Adipocyte (in vitro differentiated cells): Measurements from ENCODE around the gene LRRC74A.

Experiments
- DNase-seq: peaks from one replicate; pipeline ENCODE4 v3.0.0-alpha.2; 2015; ENCODE audit warnings: low read depth
- H3K27me3 ChIP-seq: replicated peaks from 2 replicates; pipeline ENCODE4 v1.7.0; 2013; ENCODE audit warnings: mild to moderate bottlenecking, low read length, moderate library complexity; ENCODE audit not compliant: control insufficient read depth, insufficient read depth
- H3K36me3 ChIP-seq: 2 replicates; pipeline ENCODE4 v1.7.0; 2013; ENCODE audit warnings: low read length, mild to moderate bottlenecking, moderate library complexity; ENCODE audit not compliant: control insufficient read depth, insufficient read depth, severe bottlenecking
- H3K4me1 ChIP-seq: 2 replicates; pipeline ENCODE4 v1.7.0; 2013; ENCODE audit warnings: mild to moderate bottlenecking, low read length, moderate library complexity; ENCODE audit not compliant: control insufficient read depth, insufficient read depth
- H3K4me3 ChIP-seq: 2 replicates; pipeline ENCODE4 v1.7.0; 2013; ENCODE audit warnings: mild to moderate bottlenecking, low read length, moderate library complexity
- H3K9ac ChIP-seq: 2 replicates; pipeline ENCODE4 v1.7.0; 2013; ENCODE audit warnings: mild to moderate bottlenecking, low read length, moderate library complexity
- H3K9me3 ChIP-seq: 2 replicates; pipeline ENCODE4 v1.7.0; 2013; ENCODE audit warnings: mild to moderate bottlenecking, low read length, moderate library complexity; ENCODE audit not compliant: control insufficient read depth

The LRRC74A gene

GRCh38 chr14:76856769-76857168 is 30.6 kb downstream of the LRRC74A start:
- Histone ChIP-seq H3K9me3 (no peaks in the 10 kb centered on the region), H3K36me3 (no peaks in the 10 kb centered on the region), H3K4me3 (no peak overlapping the region), H3K27me3 (peaks cover 53% of the 10 kb centered on the region), H3K9ac (no peak overlapping the region), H3K4me1 (no peaks in the 10 kb centered on the region)
- DNase-seq, result no peak

GRCh38 chr14:76861574-76862255 is 35.5 kb downstream of the LRRC74A start:
- Histone ChIP-seq H3K27me3 (peaks cover 52% of the 10 kb centered on the region), H3K4me3 (no peak overlapping the region), H3K36me3 (no peaks in the 10 kb centered on the region), H3K4me1 (no peaks in the 10 kb centered on the region), H3K9ac (no peak overlapping the region), H3K9me3 (no peaks in the 10 kb centered on the region)
- DNase-seq, result no peak

- Histone ChIP-seq H3K27me3 (peaks cover 56% of the 10 kb centered on the region), H3K4me3 (no peak overlapping the region), H3K9me3 (no peaks in the 10 kb centered on the region), H3K4me1 (no peaks in the 10 kb centered on the region), H3K36me3 (no peaks in the 10 kb centered on the region), H3K9ac (no peak overlapping the region)
- no peak for DNase-seq
These were observed 36.5 kb downstream of the LRRC74A start for GRCh38 chr14:76862546-76863282.

GRCh38 chr14:76863724-76864407 is 37.7 kb downstream of the LRRC74A start:
- H3K4me1 ChIP-seq, result no peaks in the 10 kb centered on the region
- no peaks in the 10 kb centered on the region for H3K9me3 ChIP-seq
- no peaks in the 10 kb centered on the region for H3K36me3 ChIP-seq
- no peak for DNase-seq
- H3K27me3 ChIP-seq, result peaks cover 59% of the 10 kb centered on the region
- H3K4me3 ChIP-seq, result no peak overlapping the region
- H3K9ac ChIP-seq, result no peak overlapping the region

- H3K9ac ChIP-seq, result no peak overlapping the region
- no peaks in the 10 kb centered on the region for H3K36me3 ChIP-seq
- H3K27me3 ChIP-seq, result peaks cover 67% of the 10 kb centered on the region
- no peaks in the 10 kb centered on the region for H3K9me3 ChIP-seq
- no peaks in the 10 kb centered on the region for H3K4me1 ChIP-seq
- no peak for DNase-seq
- no peak overlapping the region for H3K4me3 ChIP-seq
These were observed 40.2 kb downstream of the LRRC74A start for GRCh38 chr14:76866456-76866855.

- H3K27me3 ChIP-seq, result peaks cover 62% of the 10 kb centered on the region
- H3K36me3 ChIP-seq, result no peaks in the 10 kb centered on the region
- DNase-seq, result no peak
- H3K4me1 ChIP-seq, result no peaks in the 10 kb centered on the region
- H3K4me3 ChIP-seq, result no peak overlapping the region
- no peaks in the 10 kb centered on the region for H3K9me3 ChIP-seq
- no peak overlapping the region for H3K9ac ChIP-seq
These were observed 41.6 kb downstream of the LRRC74A start for GRCh38 chr14:76867516-76868453.

- Histone ChIP-seq H3K9ac (no peak overlapping the region), H3K9me3 (no peaks in the 10 kb centered on the region), H3K4me1 (no peaks in the 10 kb centered on the region), H3K36me3 (no peaks in the 10 kb centered on the region), H3K4me3 (no peak overlapping the region), H3K27me3 (peaks cover 61% of the 10 kb centered on the region)
- DNase-seq, result no peak
These were observed 42.4 kb downstream of the LRRC74A start for GRCh38 chr14:76868454-76869170.

- H3K4me1 ChIP-seq, result no peaks in the 10 kb centered on the region
- H3K4me3 ChIP-seq, result no peak overlapping the region
- no peaks in the 10 kb centered on the region for H3K9me3 ChIP-seq
- no peak overlapping the region for H3K9ac ChIP-seq
- no peak for DNase-seq
- H3K36me3 ChIP-seq, result no peaks in the 10 kb centered on the region
- H3K27me3 ChIP-seq, result peaks cover 53% of the 10 kb centered on the region
These were observed 44.0 kb downstream of the LRRC74A start for GRCh38 chr14:76870166-76870565.

- H3K9me3 ChIP-seq, result no peaks in the 10 kb centered on the region
- H3K9ac ChIP-seq, result no peak overlapping the region
- no peaks in the 10 kb centered on the region for H3K36me3 ChIP-seq
- peak; percentile 81 for DNase-seq
- H3K4me3 ChIP-seq, result no peak overlapping the region
- H3K27me3 ChIP-seq, result peaks cover 33% of the 10 kb centered on the region
- no peaks in the 10 kb centered on the region for H3K4me1 ChIP-seq
These were observed 46.7 kb downstream of the LRRC74A start for GRCh38 chr14:76872796-76873432.

GRCh38 chr14:76874734-76875133 is 48.5 kb downstream of the LRRC74A start:
- no peaks in the 10 kb centered on the region for H3K4me1 ChIP-seq
- DNase-seq, result no peak
- H3K9me3 ChIP-seq, result no peaks in the 10 kb centered on the region
- no peaks in the 10 kb centered on the region for H3K36me3 ChIP-seq
- no peak overlapping the region for H3K9ac ChIP-seq
- peaks cover 23% of the 10 kb centered on the region for H3K27me3 ChIP-seq
- H3K4me3 ChIP-seq, result no peak overlapping the region
